A673 (cell line): ENCODE results near the gene UBR4.

Source experiments
- CTCF ChIP-seq: fragments of 300-800, 200-600 bp; sonication (generic); conservative IDR thresholded peaks from 2 replicates; pipeline ENCODE4 v1.5.1; 2017; ENCODE audit warnings: low read depth, mild to moderate bottlenecking, antibody characterized with exemption, low read length, moderate library complexity, mixed read lengths
- EZH2 ChIP-seq: fragments of 200-600 bp; sonication (generic); IDR thresholded peaks from 2 replicates; pipeline ENCODE4 v1.6.1; 2017; ENCODE audit warnings: borderline replicate concordance, low read depth, mild to moderate bottlenecking, mixed read lengths, antibody characterized with exemption, low read length; ENCODE audit not compliant: poor library complexity, severe bottlenecking

- TF ChIP-seq CTCF: no peak
- no peak for TF ChIP-seq EZH2
These were observed 130.3 kb downstream of the UBR4 start for GRCh38 chr1:19079541-19080472.
